Thoracic aorta (tissue), 2 donors: Measurements from ENCODE around the gene WHRN. TPM values are rescaled to one million over a fixed set of nuclear protein-coding genes. Genes with fewer than 3 reads are reported as not detected.

Experiments
- ATAC-seq: fragments of 150-250 bp; one replicate; pipeline ENCODE4 v1.8.0; 2017; ENCODE audit warnings: low read depth; ENCODE audit not compliant: insufficient number of reproducible peaks, low FRiP score
- DNase-seq: peaks from one replicate; pipeline ENCODE4 v3.0.0-alpha.2; 2020; ENCODE audit warnings: low spot score
- H3K27ac ChIP-seq, 2 donors: fragments of 200-600 bp; sonication (generic); 1 replicate in 1 of 2; 2 replicates in 1 of 2; pipeline ENCODE4 v1.5.1; 2016; ENCODE audit warnings: mild to moderate bottlenecking in 2 of 2, moderate library complexity in 2 of 2
- H3K27me3 ChIP-seq: fragments of 200-600 bp; sonication (generic); replicated peaks from 2 replicates; pipeline ENCODE4 v1.6.0; 2016; ENCODE audit warnings: mild to moderate bottlenecking; ENCODE audit not compliant: insufficient read depth
- H3K36me3 ChIP-seq: fragments of 200-600 bp; sonication (generic); one replicate; pipeline ENCODE4 v1.5.1; 2016
- H3K4me1 ChIP-seq, 2 donors: fragments of 200-600 bp; sonication (generic); 1 replicate in 1 of 2; 2 replicates in 1 of 2; pipeline versions ENCODE4 v1.5.1 to v1.6.0; 2016; ENCODE audit warnings: low read depth in 2 of 2, mild to moderate bottlenecking in 1 of 2; ENCODE audit not compliant: control insufficient read depth in 1 of 2
- H3K4me3 ChIP-seq: fragments of 200-600 bp; sonication (generic); 2 replicates; pipeline ENCODE4 v1.5.1; 2016; ENCODE audit warnings: mild to moderate bottlenecking
- H3K9me3 ChIP-seq: fragments of 200-600 bp; sonication (generic); 2 replicates; pipeline ENCODE4 v1.5.1; 2016
- total RNA-seq, 2 donors: library from RNA; depleted of rRNA; stranded (reverse); fragments of >200 nt; gene quantifications; one replicate each; pipeline versions ENCODE4 v1.1.0 to v1.2.3, GENCODE V29; 2016
- TF ChIP-seq, protein P1 (sequence below): fragments of 200-600 bp; sonication (generic); IDR thresholded peaks from one replicate; pipeline ENCODE4 v1.5.1; 2019; ENCODE audit warnings: antibody characterized with exemption

The WHRN gene
- total RNA-seq, 2 donors from 2014 or later: 4.1 to 5.1 TPM

DNA sequence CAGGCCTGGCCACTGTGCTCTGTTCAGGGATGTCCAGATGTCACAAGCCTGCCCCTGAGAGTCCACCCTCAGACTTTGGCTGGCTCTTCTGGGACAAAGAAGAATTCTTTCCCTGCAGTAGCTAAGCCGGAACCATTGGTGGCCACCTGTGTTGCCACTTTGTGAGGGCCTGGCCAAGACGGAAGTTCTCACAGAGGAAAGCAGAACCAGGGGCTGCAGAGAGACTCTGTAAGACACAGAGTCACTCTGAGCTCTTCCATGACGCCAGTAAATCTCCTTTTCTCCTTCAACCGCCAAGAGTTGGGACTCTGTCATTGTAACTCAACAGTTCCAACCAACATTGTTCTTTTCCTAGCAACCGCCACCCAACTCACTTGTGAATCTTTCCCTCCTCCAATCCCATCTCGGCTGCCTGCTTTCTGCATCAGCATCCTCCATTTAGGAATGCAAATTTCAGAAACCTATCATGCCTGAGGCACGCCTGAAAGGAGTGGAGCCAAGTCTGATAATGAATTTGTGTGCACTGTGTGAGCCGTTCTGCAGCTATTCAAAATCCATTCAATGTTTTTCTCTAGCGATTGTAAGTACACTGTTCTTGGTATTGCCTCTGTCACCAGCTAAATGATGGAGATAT lies 44.5 kb upstream of the WHRN start:
- Histone ChIP-seq H3K36me3 (no peaks in the 10 kb centered on the region), H3K27ac (no peak overlapping the region), H3K27me3 (no peaks in the 10 kb centered on the region), H3K4me3 (no peak overlapping the region), H3K9me3 (no peaks in the 10 kb centered on the region), H3K4me1 (peaks cover 0 to 5% of the 10 kb centered on the region in 2 donors)
- ATAC-seq (no peak), DNase-seq (no peak)
- TF ChIP-seq, protein P1, sequence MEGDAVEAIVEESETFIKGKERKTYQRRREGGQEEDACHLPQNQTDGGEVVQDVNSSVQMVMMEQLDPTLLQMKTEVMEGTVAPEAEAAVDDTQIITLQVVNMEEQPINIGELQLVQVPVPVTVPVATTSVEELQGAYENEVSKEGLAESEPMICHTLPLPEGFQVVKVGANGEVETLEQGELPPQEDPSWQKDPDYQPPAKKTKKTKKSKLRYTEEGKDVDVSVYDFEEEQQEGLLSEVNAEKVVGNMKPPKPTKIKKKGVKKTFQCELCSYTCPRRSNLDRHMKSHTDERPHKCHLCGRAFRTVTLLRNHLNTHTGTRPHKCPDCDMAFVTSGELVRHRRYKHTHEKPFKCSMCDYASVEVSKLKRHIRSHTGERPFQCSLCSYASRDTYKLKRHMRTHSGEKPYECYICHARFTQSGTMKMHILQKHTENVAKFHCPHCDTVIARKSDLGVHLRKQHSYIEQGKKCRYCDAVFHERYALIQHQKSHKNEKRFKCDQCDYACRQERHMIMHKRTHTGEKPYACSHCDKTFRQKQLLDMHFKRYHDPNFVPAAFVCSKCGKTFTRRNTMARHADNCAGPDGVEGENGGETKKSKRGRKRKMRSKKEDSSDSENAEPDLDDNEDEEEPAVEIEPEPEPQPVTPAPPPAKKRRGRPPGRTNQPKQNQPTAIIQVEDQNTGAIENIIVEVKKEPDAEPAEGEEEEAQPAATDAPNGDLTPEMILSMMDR: no peak

DNA sequence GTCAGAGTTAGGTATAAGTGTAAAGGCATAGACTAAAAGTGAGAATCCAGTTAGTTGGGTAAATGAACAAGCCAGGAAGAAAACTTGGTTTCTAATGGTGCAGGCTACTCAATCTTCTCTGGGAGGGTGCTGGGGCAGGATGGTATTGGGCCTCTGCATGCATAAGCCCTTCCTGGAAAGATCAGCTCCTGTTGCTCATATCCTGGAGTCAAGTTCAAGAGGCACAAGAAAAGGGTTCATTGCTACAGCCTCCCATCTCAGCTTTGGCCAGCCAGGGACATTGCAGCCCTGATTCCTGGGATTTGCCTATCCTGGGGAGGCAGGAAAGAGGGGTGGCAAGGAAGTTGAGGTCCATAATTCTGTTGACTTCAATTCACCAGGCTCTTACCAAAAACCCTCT lies 41.6 kb upstream of the WHRN start:
- ATAC-seq: no peak
- no peak overlapping the region for H3K4me3 ChIP-seq
- no peak overlapping the region for H3K27ac ChIP-seq
- H3K27me3 ChIP-seq: no peaks in the 10 kb centered on the region
- no peaks in the 10 kb centered on the region for H3K4me1 ChIP-seq
- DNase-seq: no peak
- H3K9me3 ChIP-seq: no peaks in the 10 kb centered on the region
- no peaks in the 10 kb centered on the region for H3K36me3 ChIP-seq
- TF ChIP-seq, protein P1: no peak

GRCh38 chr9:114545055-114545454 lies 39.8 kb upstream of the WHRN start:
- no peak overlapping the region for H3K27ac ChIP-seq
- no peaks in the 10 kb centered on the region for H3K27me3 ChIP-seq
- ATAC-seq (no peak), DNase-seq (no peak)
- no peaks in the 10 kb centered on the region for H3K9me3 ChIP-seq
- TF ChIP-seq, protein P1: no peak
- H3K4me3 ChIP-seq: no peak overlapping the region
- H3K4me1 ChIP-seq: no peaks in the 10 kb centered on the region
- no peaks in the 10 kb centered on the region for H3K36me3 ChIP-seq

GRCh38 chr9:114539701-114540380 lies 34.6 kb upstream of the WHRN start:
- Histone ChIP-seq H3K27ac (no peak overlapping the region), H3K4me1 (no peaks in the 10 kb centered on the region), H3K4me3 (no peak overlapping the region), H3K9me3 (no peaks in the 10 kb centered on the region), H3K27me3 (no peaks in the 10 kb centered on the region), H3K36me3 (no peaks in the 10 kb centered on the region)
- ATAC-seq (no peak), DNase-seq (no peak)
- TF ChIP-seq, protein P1: no peak

DNA sequence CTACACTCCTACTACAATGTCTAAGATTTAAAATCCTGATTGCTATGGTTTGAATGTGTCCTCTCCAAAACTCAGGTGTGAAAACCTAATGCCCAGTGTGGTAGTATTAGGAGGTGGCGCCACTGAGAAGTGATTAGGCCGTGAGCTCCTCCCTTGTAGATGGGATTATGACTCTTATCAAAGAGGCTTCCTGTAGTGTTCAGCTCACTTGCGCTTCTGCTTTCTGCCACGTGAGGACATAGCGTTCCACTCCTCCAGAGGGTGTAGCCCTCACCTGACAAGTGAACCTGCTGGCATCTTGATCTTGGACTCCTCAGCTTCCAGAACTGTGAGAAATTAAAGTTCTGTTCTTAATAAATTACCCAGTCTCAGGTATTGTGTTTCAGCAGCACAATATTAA lies 33.0 kb upstream of the WHRN start:
- Histone ChIP-seq H3K4me3 (no peak overlapping the region), H3K27me3 (no peaks in the 10 kb centered on the region), H3K4me1 (no peaks in the 10 kb centered on the region), H3K9me3 (no peaks in the 10 kb centered on the region), H3K36me3 (no peaks in the 10 kb centered on the region), H3K27ac (no peak overlapping the region)
- TF ChIP-seq, protein P1: no peak
- no peak for ATAC-seq
- no peak for DNase-seq
